SK-N-SH treated with all-trans-retinoic acid at 6 μM for 48 hours (cell line): ENCODE measurements around the gene SERINC3.

Source experiments
- GLIS3 ChIP-seq: fragments of 250-450 bp; sonication (Bioruptor Pico); IDR thresholded peaks from 2 replicates; pipeline ENCODE4 v1.5.0; 2020; ENCODE audit warnings: mild to moderate bottlenecking, moderate library complexity
- OSR1 ChIP-seq: fragments of 250-450 bp; sonication (Bioruptor Pico); IDR thresholded peaks from 2 replicates; pipeline ENCODE4 v1.8.0; 2022; ENCODE audit warnings: moderate library complexity, mild to moderate bottlenecking, inconsistent platforms
- TCF4 ChIP-seq: fragments of 250-450 bp; sonication (Bioruptor Pico); IDR thresholded peaks from 2 replicates; pipeline ENCODE4 v1.8.0; 2021; ENCODE audit warnings: mild to moderate bottlenecking, moderate library complexity, borderline replicate concordance
- TOX ChIP-seq: fragments of 250-450 bp; sonication (Bioruptor Pico); IDR thresholded peaks from 2 replicates; pipeline ENCODE4 v1.8.0; 2021; ENCODE audit warnings: mild to moderate bottlenecking, moderate library complexity, borderline replicate concordance
- ZFP3 ChIP-seq: fragments of 250-450 bp; sonication (Bioruptor Pico); IDR thresholded peaks from 2 replicates; pipeline ENCODE4 v1.5.0; 2020; ENCODE audit warnings: mild to moderate bottlenecking, moderate library complexity
- ZFP30 ChIP-seq: fragments of 450-650 bp; formaldehyde crosslinking; IDR thresholded peaks from 2 replicates; pipeline ENCODE4 v1.5.0; 2022; ENCODE audit warnings: mild to moderate bottlenecking, moderate library complexity
- TF ChIP-seq, protein P1 (sequence below): fragments of 250-450 bp; sonication (Bioruptor Pico); IDR thresholded peaks from 2 replicates; pipeline ENCODE4 v1.5.0; 2020; ENCODE audit warnings: mild to moderate bottlenecking, moderate library complexity
- TF ChIP-seq, protein P2 (sequence below): fragments of 250-450 bp; sonication (Bioruptor Pico); IDR thresholded peaks from 2 replicates; pipeline ENCODE4 v1.5.1; 2020; ENCODE audit warnings: low read depth, mild to moderate bottlenecking, moderate library complexity

DNA sequence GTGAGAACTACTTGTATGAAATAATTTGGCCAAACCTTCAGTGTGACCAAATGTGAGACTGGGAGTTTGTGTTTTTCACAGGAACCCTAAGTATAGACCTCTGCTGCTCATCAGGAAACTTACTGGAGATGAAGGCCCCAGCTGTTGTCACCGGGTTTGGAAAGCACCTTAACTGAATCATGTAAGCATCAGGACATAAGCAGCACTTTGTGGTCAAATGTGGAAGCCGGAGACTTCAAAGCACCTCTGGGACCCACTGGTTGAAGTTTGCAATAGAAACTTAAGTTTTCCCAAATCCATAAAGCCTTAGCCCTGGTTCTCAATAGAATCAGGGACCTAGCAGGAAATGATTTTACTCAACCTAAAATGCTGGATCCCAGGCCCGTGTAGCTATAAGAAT lies 31.9 kb downstream of the SERINC3 start:
- TF ChIP-seq, protein P1, sequence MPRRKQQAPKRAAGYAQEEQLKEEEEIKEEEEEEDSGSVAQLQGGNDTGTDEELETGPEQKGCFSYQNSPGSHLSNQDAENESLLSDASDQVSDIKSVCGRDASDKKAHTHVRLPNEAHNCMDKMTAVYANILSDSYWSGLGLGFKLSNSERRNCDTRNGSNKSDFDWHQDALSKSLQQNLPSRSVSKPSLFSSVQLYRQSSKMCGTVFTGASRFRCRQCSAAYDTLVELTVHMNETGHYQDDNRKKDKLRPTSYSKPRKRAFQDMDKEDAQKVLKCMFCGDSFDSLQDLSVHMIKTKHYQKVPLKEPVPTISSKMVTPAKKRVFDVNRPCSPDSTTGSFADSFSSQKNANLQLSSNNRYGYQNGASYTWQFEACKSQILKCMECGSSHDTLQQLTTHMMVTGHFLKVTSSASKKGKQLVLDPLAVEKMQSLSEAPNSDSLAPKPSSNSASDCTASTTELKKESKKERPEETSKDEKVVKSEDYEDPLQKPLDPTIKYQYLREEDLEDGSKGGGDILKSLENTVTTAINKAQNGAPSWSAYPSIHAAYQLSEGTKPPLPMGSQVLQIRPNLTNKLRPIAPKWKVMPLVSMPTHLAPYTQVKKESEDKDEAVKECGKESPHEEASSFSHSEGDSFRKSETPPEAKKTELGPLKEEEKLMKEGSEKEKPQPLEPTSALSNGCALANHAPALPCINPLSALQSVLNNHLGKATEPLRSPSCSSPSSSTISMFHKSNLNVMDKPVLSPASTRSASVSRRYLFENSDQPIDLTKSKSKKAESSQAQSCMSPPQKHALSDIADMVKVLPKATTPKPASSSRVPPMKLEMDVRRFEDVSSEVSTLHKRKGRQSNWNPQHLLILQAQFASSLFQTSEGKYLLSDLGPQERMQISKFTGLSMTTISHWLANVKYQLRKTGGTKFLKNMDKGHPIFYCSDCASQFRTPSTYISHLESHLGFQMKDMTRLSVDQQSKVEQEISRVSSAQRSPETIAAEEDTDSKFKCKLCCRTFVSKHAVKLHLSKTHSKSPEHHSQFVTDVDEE = no peak
- TF ChIP-seq GLIS3 (CRISPR knock-in tag) (no peak), TCF4 (CRISPR knock-in tag) (no peak), TOX (no peak), ZFP30 (CRISPR knock-in tag) (no peak), OSR1 (CRISPR knock-in tag) (no peak), ZFP3 (CRISPR knock-in tag) (no peak)
- TF ChIP-seq, protein P2, sequence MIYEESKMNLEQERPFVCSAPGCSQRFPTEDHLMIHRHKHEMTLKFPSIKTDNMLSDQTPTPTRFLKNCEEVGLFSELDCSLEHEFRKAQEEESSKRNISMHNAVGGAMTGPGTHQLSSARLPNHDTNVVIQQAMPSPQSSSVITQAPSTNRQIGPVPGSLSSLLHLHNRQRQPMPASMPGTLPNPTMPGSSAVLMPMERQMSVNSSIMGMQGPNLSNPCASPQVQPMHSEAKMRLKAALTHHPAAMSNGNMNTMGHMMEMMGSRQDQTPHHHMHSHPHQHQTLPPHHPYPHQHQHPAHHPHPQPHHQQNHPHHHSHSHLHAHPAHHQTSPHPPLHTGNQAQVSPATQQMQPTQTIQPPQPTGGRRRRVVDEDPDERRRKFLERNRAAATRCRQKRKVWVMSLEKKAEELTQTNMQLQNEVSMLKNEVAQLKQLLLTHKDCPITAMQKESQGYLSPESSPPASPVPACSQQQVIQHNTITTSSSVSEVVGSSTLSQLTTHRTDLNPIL (CRISPR knock-in tag) = no peak
